Endothelial cell of umbilical vein (primary cell): ENCODE results near the gene AGAP9. TPM values are rescaled to one million over a fixed set of nuclear protein-coding genes. Genes with fewer than 3 reads are reported as not detected.
"Not testable (repeated sequence)": the region's sequence is repeated elsewhere in the genome, so short reads cannot be mapped to it uniquely, and the experiment has no call there.

ENCODE experiments used
- BruUV-seq: library from RNA; stranded (reverse); fragments of 400-500 nt; replicated peaks from 2 replicates; lab custom pipeline; 2021; lab: Mats Ljungman, UMichigan
- CTCF ChIA-PET: fragments of 300-600, 350-600 bp; sonication (Branson Sonifier 250); formaldehyde crosslinking; loops from one replicate; lab custom pipeline; 2021; ENCODE audit warnings: antibody characterized with exemption, inconsistent platforms; lab: Charles Lee
- POLR2A ChIA-PET: fragments of 300-600, 350-600 bp; sonication (Branson Sonifier 250); formaldehyde crosslinking; loops from one replicate; lab custom pipeline; 2021; ENCODE audit warnings: antibody characterized with exemption, inconsistent platforms; lab: Charles Lee
- DNase-seq: peaks from one replicate; pipeline ENCODE4 v3.0.0-alpha.2; 2011; ENCODE audit warnings: low read depth, low spot score
- FAIRE-seq: peaks from 2 replicates; lab custom pipeline; 2011; peaks lifted over from hg19 to GRCh38; lab: Jason Lieb, UNC
- H2AFZ ChIP-seq: 2 replicates; pipeline ENCODE4 v1.6.0; 2012; ENCODE audit warnings: low read depth, low read length, control low read depth, inconsistent platforms
- H3K27ac ChIP-seq: 2 replicates; pipeline ENCODE4 v1.5.1; 2011; ENCODE audit warnings: low read depth, mild to moderate bottlenecking, control low read depth, low read length, moderate library complexity; ENCODE audit not compliant: insufficient read depth
- H3K27me3 ChIP-seq, 2 experiments: 2 replicates each; pipeline versions ENCODE4 v1.6.0 to v1.6.1; 2011; ENCODE audit warnings: low read length in 2 of 2, mixed read lengths in 1 of 2; ENCODE audit not compliant: control insufficient read depth in 2 of 2, insufficient read depth in 2 of 2
- H3K36me3 ChIP-seq, 2 experiments: 2 replicates in 1 of 2; 3 replicates in 1 of 2; pipeline ENCODE4 v1.5.1; 2011; ENCODE audit warnings: low read length in 2 of 2, mild to moderate bottlenecking in 1 of 2, moderate library complexity in 1 of 2; ENCODE audit not compliant: control insufficient read depth in 2 of 2, insufficient read depth in 2 of 2; ENCODE audit errors: extremely low read depth in 1 of 2
- H3K4me1 ChIP-seq: 3 replicates; pipeline ENCODE4 v1.5.1; 2011; ENCODE audit warnings: mild to moderate bottlenecking, low read length; ENCODE audit not compliant: control insufficient read depth, insufficient read depth; ENCODE audit errors: extremely low read depth
- H3K4me2 ChIP-seq: 2 replicates; pipeline ENCODE4 v1.6.1; 2011; ENCODE audit warnings: low read length, control low read depth, mixed read lengths; ENCODE audit not compliant: insufficient read depth
- H3K4me3 ChIP-seq, 3 experiments: fragments of 200-600 bp in 1 of 3; sonication (generic), shearing (Covaris generic) in 1 of 3; replicated peaks in 1 of 3; 2 replicates each; pipeline ENCODE4 v1.5.1; 2011 to 2016; ENCODE audit warnings: control low read depth in 3 of 3, low read length in 3 of 3, mild to moderate bottlenecking in 2 of 3, inconsistent platforms in 1 of 3, low read depth in 1 of 3, moderate library complexity in 1 of 3; ENCODE audit not compliant: insufficient read depth in 1 of 3
- H3K79me2 ChIP-seq: 2 replicates; pipeline ENCODE4 v1.6.0; 2012; ENCODE audit warnings: low read length, inconsistent platforms; ENCODE audit not compliant: control insufficient read depth, insufficient read depth
- H3K9ac ChIP-seq: replicated peaks from 2 replicates; pipeline ENCODE3; 2011; ENCODE audit warnings: low read length, control low read depth; ENCODE audit not compliant: insufficient read depth; ENCODE audit errors: extremely low read depth
- H3K9me1 ChIP-seq: replicated peaks from 3 replicates; pipeline ENCODE4 v1.6.0; 2011; ENCODE audit warnings: mild to moderate bottlenecking, low read length; ENCODE audit not compliant: control insufficient read depth, insufficient read depth; ENCODE audit errors: extremely low read depth
- H3K9me3 ChIP-seq: replicated peaks from 2 replicates; pipeline ENCODE4 v1.5.1; 2012; ENCODE audit warnings: low read length, inconsistent platforms; ENCODE audit not compliant: control insufficient read depth, insufficient read depth
- H4K20me1 ChIP-seq: replicated peaks from 2 replicates; pipeline ENCODE3; 2011; ENCODE audit warnings: mild to moderate bottlenecking, low read length; ENCODE audit not compliant: control insufficient read depth, insufficient read depth; ENCODE audit errors: extremely low read depth
- dilution Hi-C: fragments of 300-500 bp; cut with MboI; formaldehyde crosslinking; loops from one replicate; pipeline ENCODE4 v1.15.0; 2019; ENCODE audit warnings: low sequenced_read_pairs; ENCODE audit not compliant: extremely low pct_ligation_motif_present
- intact Hi-C: fragments of 100-400 bp; cut with micrococcal nuclease; formaldehyde crosslinking; loops from one replicate; pipeline ENCODE4 v1.10.0; 2022
- polyA plus RNA-seq, 4 experiments: library from polyadenylated mRNA; depleted of rRNA in 3 of 4; stranded (reverse) in 3 of 4; unstranded in 1 of 4; fragments of >200 nt; gene quantifications; 2 replicates each; pipeline versions ENCODE4 v1.2.1 to v1.2.3, GENCODE V29; 2011 to 2012; ENCODE audit warnings: missing spikeins in 1 of 4
- total RNA-seq: library from RNA; stranded (reverse); gene quantifications from 2 replicates; pipeline ENCODE4 v1.2.3, GENCODE V29; 2021

Gene AGAP9
- total and polyA plus RNA-seq, 2 donors (not counting 3 experiments of a cell fraction or from before 2014, with no cell fraction given): 9.9 to 14.4 TPM

GRCh38 chr10:47465216-47465917, 58.1 kb downstream of the AGAP9 start:
- H3K27me3 ChIP-seq, H3K9ac ChIP-seq, H3K4me2 ChIP-seq, POLR2A ChIA-PET, H3K4me3 ChIP-seq, DNase-seq, BruUV-seq, FAIRE-seq, intact Hi-C loops, CTCF ChIA-PET, H4K20me1 ChIP-seq, H3K9me1 ChIP-seq, H3K4me1 ChIP-seq, dilution Hi-C loops, H2AFZ ChIP-seq, H3K79me2 ChIP-seq, H3K36me3 ChIP-seq, H3K9me3 ChIP-seq, H3K27ac ChIP-seq: not testable (repeated sequence)

GRCh38 chr10:47462577-47463358, 60.7 kb downstream of the AGAP9 start:
- H3K9ac ChIP-seq, H3K27me3 ChIP-seq, POLR2A ChIA-PET, BruUV-seq, H3K79me2 ChIP-seq, CTCF ChIA-PET, H3K4me2 ChIP-seq, H3K4me3 ChIP-seq, H3K9me1 ChIP-seq, H4K20me1 ChIP-seq, H3K27ac ChIP-seq, H3K4me1 ChIP-seq, H3K36me3 ChIP-seq, FAIRE-seq, DNase-seq, intact Hi-C loops, dilution Hi-C loops, H3K9me3 ChIP-seq, H2AFZ ChIP-seq: not testable (repeated sequence)
